Thymus (tissue), 11 donors: ENCODE measurements around the gene BUB1B. TPM values are rescaled to one million over a fixed set of nuclear protein-coding genes. Genes with fewer than 3 reads are reported as not detected.
A peak's percentile ranks its signal among the peaks of the same experiment; 100 is the strongest.

Source experiments
- DNase-seq, 9 donors: peaks; one replicate each; pipeline ENCODE4 v3.0.0-alpha.2; 2013; ENCODE audit warnings: low spot score in 9 of 9, low read depth in 6 of 9, missing footprints in 1 of 9
- H3K27ac ChIP-seq, 2 donors: one replicate each; pipeline ENCODE4 v1.5.1; 2013; ENCODE audit warnings: control low read depth in 1 of 2, low read depth in 1 of 2, low read length in 1 of 2, mild to moderate bottlenecking in 1 of 2, moderate library complexity in 1 of 2
- H3K27me3 ChIP-seq, 2 donors: one replicate each; pipeline ENCODE4 v1.5.1; 2013; ENCODE audit warnings: low read length in 1 of 2; ENCODE audit not compliant: control insufficient read depth in 2 of 2, insufficient read depth in 1 of 2
- H3K36me3 ChIP-seq, 2 donors: one replicate each; pipeline ENCODE4 v1.5.1; 2013; ENCODE audit warnings: low read length in 1 of 2, mild to moderate bottlenecking in 1 of 2, moderate library complexity in 1 of 2; ENCODE audit not compliant: control insufficient read depth in 2 of 2, insufficient read depth in 2 of 2
- H3K4me1 ChIP-seq, 2 donors: one replicate each; pipeline ENCODE4 v1.5.1; 2013; ENCODE audit warnings: low read length in 2 of 2; ENCODE audit not compliant: control insufficient read depth in 2 of 2, insufficient read depth in 2 of 2
- H3K4me3 ChIP-seq, 2 donors: one replicate each; pipeline ENCODE4 v1.5.1; 2013; ENCODE audit warnings: low read length in 2 of 2, control low read depth in 1 of 2, mild to moderate bottlenecking in 1 of 2
- H3K9me3 ChIP-seq, 2 donors: one replicate each; pipeline ENCODE4 v1.5.1; 2013; ENCODE audit warnings: low read length in 1 of 2, mild to moderate bottlenecking in 1 of 2; ENCODE audit not compliant: control insufficient read depth in 2 of 2, insufficient read depth in 1 of 2
- WGBS: extraction: QIAGEN DNeasy Blood & Tissue Kit; methylation state at CpG from one replicate; pipeline ENCODE4 v1.1.7; 2013; 5-methylcytosine and 5-hydroxymethylcytosine counted together
- polyA plus RNA-seq: library from polyadenylated mRNA; stranded (reverse); fragments of 200-250 nt; gene quantifications from one replicate; pipeline ENCODE4 v1.2.3, GENCODE V29; 2013
- total RNA-seq: library from RNA; stranded (reverse); fragments of 120-200 nt; gene quantifications from one replicate; pipeline ENCODE4 v1.2.4, GENCODE V29; 2013
- donor health status: healthy.

Gene BUB1B
- total and polyA plus RNA-seq, 2 donors = 7.3 to 48.3 TPM

- WGBS = 95% methylated on average over 16 of the region's 16 CpGs
- H3K36me3 ChIP-seq = no peaks in the 10 kb centered on the region
- no peak for DNase-seq
- H3K4me1 ChIP-seq = no peaks in the 10 kb centered on the region
- H3K9me3 ChIP-seq = no peaks in the 10 kb centered on the region
- H3K4me3 ChIP-seq = no peak overlapping the region
- peaks cover 0 to 2% of the 10 kb centered on the region in 2 donors for H3K27me3 ChIP-seq
- no peak overlapping the region for H3K27ac ChIP-seq
Observed at GRCh38 chr15:40264321-40265153, 103.7 kb downstream of the BUB1B start.

- WGBS = 95% methylated on average over 10 of the region's 10 CpGs
- DNase-seq = no peak
- H3K9me3 ChIP-seq = no peaks in the 10 kb centered on the region
- no peak overlapping the region for H3K4me3 ChIP-seq
- no peak overlapping the region for H3K27ac ChIP-seq
- no peaks in the 10 kb centered on the region for H3K36me3 ChIP-seq
- H3K4me1 ChIP-seq = no peaks in the 10 kb centered on the region
- no peaks in the 10 kb centered on the region for H3K27me3 ChIP-seq
Observed at GRCh38 chr15:40265355-40265754, 104.5 kb downstream of the BUB1B start.

- 97% methylated on average over 20 of the region's 20 CpGs for WGBS
- DNase-seq = no peak
- no peak overlapping the region for H3K27ac ChIP-seq
Observed at GRCh38 chr15:40265875-40266274, 105.0 kb downstream of the BUB1B start.

DNA sequence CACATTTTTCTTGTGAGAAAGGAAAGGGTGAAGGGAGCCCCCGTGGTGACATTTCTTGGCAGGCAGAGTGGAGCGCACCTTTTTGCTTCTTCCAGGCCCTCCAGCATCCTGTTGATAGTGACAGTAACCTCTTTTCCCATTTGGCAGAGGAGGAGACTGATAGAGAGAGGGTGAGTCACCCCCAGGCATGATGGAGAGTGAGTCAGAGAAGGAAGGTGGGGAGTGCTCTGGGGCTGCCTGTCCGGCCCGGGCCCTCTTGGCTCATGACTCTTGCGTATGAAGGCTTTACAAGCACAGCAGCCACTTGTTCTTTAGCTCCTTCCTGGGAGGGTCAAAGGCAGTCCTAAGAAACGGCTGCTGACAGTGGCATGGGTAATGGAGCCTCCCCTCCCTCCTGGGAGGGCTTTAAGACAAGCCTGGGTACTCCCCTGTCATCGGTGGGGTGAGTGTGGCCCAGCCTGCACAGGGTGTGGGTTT lies 106.0 kb downstream of the BUB1B start:
- Histone ChIP-seq H3K4me3 (no peak overlapping the region), H3K27ac (no peak overlapping the region), H3K36me3 (no peaks in the 10 kb centered on the region), H3K9me3 (no peaks in the 10 kb centered on the region), H3K4me1 (no peaks in the 10 kb centered on the region), H3K27me3 (no peaks in the 10 kb centered on the region)
- no peak for DNase-seq
- WGBS = 93% methylated on average over 7 of the region's 7 CpGs

More at GRCh38 chr15:40265875-40266274, 105.0 kb downstream of the BUB1B start:
- H3K4me1 ChIP-seq = no peaks in the 10 kb centered on the region
- H3K9me3 ChIP-seq = no peaks in the 10 kb centered on the region
- H3K4me3 ChIP-seq = no peak overlapping the region
- no peaks in the 10 kb centered on the region for H3K36me3 ChIP-seq
- no peaks in the 10 kb centered on the region for H3K27me3 ChIP-seq

DNA sequence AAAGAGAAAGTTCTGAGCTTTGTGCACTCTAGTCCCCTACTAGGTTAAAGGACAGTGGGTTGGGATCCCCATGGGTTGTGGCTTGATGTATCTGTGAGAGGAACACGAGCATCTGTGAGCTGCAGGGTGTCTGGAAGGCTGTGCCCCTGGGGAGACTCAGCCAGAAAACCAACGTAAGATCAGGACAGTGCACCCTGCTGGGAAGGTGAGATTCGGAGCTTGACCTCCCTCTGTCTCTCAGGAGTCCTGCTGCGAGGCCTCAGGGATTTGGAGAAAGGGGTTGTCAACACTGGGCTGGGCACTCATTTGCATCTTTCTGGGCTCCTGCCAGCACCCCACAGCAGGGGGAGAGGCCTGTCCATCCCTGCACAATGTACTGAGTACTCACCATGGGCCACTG lies 106.8 kb downstream of the BUB1B start:
- Histone ChIP-seq H3K27me3 (no peaks in the 10 kb centered on the region), H3K4me1 (no peaks in the 10 kb centered on the region), H3K4me3 (no peak overlapping the region), H3K36me3 (no peaks in the 10 kb centered on the region), H3K27ac (no peak overlapping the region), H3K9me3 (no peaks in the 10 kb centered on the region)
- DNase-seq = no peak
- WGBS = 94% methylated on average over 4 of the region's 4 CpGs

- no peaks in the 10 kb centered on the region for H3K4me1 ChIP-seq
- H3K27me3 ChIP-seq = no peaks in the 10 kb centered on the region
- 81% methylated on average over 4 of the region's 4 CpGs for WGBS
- no peak overlapping the region for H3K27ac ChIP-seq
- H3K9me3 ChIP-seq = no peaks in the 10 kb centered on the region
- H3K4me3 ChIP-seq = no peak overlapping the region
- no peaks in the 10 kb centered on the region for H3K36me3 ChIP-seq
- DNase-seq = no peak
Observed at GRCh38 chr15:40269604-40270003, 108.7 kb downstream of the BUB1B start.

DNA sequence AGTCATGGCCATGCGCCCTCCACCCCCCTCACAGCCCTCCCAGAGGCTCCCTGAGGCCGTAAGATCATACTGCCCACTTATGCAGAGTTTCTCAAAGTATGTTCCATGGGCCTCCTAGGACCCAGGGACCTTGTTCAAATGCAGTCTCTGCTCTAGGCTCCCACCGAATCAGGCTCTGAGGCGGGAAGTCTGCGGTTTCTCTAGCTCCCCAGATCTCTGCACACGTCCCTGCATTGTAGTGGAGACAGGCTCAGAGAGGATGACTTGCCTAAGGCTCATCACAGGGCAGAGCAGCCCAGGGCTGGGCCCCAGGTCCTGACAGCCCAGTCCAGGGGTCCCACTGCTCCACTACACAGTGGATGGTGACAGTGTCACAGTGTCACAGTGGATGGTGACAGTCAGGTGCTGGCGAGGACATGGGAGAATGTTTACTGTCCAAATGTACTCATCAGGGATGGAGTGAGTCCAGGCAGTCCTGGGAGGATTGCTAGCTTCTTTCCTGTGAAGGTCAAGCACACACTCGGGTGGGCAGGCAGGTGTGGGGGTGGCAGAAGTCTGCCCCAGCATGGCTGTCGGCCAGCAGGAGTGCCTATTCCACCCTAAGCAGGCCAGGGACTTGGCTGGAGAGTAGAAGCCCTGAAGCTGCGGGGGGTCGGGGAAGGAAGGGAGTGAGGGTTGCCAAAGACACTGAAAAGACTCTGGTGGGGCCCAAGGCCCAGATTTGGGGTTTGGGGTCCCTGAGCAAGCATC lies 109.6 kb downstream of the BUB1B start:
- peak in 1 of 9 donors; percentile 31 for DNase-seq
- Histone ChIP-seq H3K4me3 (no peak overlapping the region), H3K27ac (no peak overlapping the region), H3K9me3 (no peaks in the 10 kb centered on the region), H3K36me3 (no peaks in the 10 kb centered on the region), H3K27me3 (no peaks in the 10 kb centered on the region), H3K4me1 (no peaks in the 10 kb centered on the region)
- 92% methylated on average over 11 of the region's 11 CpGs for WGBS
